ENCODE data around the gene DOCK2.

- TF ChIP-seq EZH2 (optimal IDR thresholded peaks at IDR 0.05; ENCODE audit: low read depth, low read length) (no peak), EZH2phosphoT487 (IDR thresholded peaks at IDR 0.05; ENCODE audit: low read length) (no peak)
- TF ChIP-seq, protein P1, sequence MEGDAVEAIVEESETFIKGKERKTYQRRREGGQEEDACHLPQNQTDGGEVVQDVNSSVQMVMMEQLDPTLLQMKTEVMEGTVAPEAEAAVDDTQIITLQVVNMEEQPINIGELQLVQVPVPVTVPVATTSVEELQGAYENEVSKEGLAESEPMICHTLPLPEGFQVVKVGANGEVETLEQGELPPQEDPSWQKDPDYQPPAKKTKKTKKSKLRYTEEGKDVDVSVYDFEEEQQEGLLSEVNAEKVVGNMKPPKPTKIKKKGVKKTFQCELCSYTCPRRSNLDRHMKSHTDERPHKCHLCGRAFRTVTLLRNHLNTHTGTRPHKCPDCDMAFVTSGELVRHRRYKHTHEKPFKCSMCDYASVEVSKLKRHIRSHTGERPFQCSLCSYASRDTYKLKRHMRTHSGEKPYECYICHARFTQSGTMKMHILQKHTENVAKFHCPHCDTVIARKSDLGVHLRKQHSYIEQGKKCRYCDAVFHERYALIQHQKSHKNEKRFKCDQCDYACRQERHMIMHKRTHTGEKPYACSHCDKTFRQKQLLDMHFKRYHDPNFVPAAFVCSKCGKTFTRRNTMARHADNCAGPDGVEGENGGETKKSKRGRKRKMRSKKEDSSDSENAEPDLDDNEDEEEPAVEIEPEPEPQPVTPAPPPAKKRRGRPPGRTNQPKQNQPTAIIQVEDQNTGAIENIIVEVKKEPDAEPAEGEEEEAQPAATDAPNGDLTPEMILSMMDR (IDR thresholded peaks at IDR 0.05; ENCODE audit: low read length), result no peak
Observed at GRCh38 chr5:169840405-169840804, 203.3 kb downstream of the DOCK2 start.

Measured in MM.1S (cell line).